Gastrocnemius medialis (tissue), 4 donors: ENCODE measurements around the gene XCL1. TPM values are rescaled to one million over a fixed set of nuclear protein-coding genes. Genes with fewer than 3 reads are reported as not detected.
"Not testable (repeated sequence)": the region's sequence is repeated elsewhere in the genome, so short reads cannot be mapped to it uniquely, and the experiment has no call there.

Experiments
- ATAC-seq, 2 donors: fragments of 150-250 bp; one replicate each; pipeline ENCODE4 v1.9.1; 2016
- DNase-seq, 2 donors: peaks; one replicate each; pipeline ENCODE4 v3.0.0-alpha.2; 2019
- H3K27ac ChIP-seq, 4 donors: fragments of 200-600 bp; sonication (generic); 1 replicate in 1 of 4; 2 replicates in 3 of 4; pipeline ENCODE4 v1.5.1; 2016 to 2018; ENCODE audit warnings: mild to moderate bottlenecking in 2 of 4, moderate library complexity in 1 of 4
- H3K27me3 ChIP-seq, 3 donors: fragments of 200-600 bp; sonication (generic) in 2 of 3; 1 replicate in 1 of 3; 2 replicates in 2 of 3; pipeline versions ENCODE4 v1.5.1 to v1.6.0; 2016 to 2019; ENCODE audit warnings: mild to moderate bottlenecking in 1 of 3, moderate library complexity in 1 of 3
- H3K36me3 ChIP-seq, 2 donors: fragments of 200-600 bp; sonication (generic) in 1 of 2; one replicate each; pipeline ENCODE4 v1.5.1; 2017 to 2018
- H3K4me1 ChIP-seq, 2 donors: fragments of 200-600 bp; sonication (generic) in 1 of 2; one replicate each; pipeline ENCODE4 v1.5.1; 2016 to 2017; ENCODE audit warnings: mild to moderate bottlenecking in 2 of 2
- H3K4me3 ChIP-seq, 4 donors: fragments of 200-600 bp; sonication (generic) in 3 of 4; 1 replicate in 1 of 4; 2 replicates in 3 of 4; pipeline ENCODE4 v1.5.1; 2016 to 2019; ENCODE audit warnings: mild to moderate bottlenecking in 2 of 4
- H3K9me3 ChIP-seq, 3 donors: fragments of 200-600 bp; sonication (generic) in 2 of 3; 1 replicate in 1 of 3; 2 replicates in 2 of 3; pipeline ENCODE4 v1.5.1; 2016 to 2019
- POLR2A ChIP-seq, 2 donors: fragments of 450-650 bp; IDR thresholded peaks; one replicate each; pipeline ENCODE4 v1.6.1; 2017; ENCODE audit warnings: antibody characterized with exemption in 2 of 2, mild to moderate bottlenecking in 2 of 2, moderate library complexity in 2 of 2
- in situ Hi-C, 4 donors: fragments of 200-750 bp; cut with MboI; loops; one replicate each; pipeline versions ENCODE4 v1.15.0 to v1.8.0; 2017; ENCODE audit warnings: low sequenced_read_pairs in 4 of 4
- intact Hi-C: fragments of 100-400 bp; cut with DNase I; formaldehyde crosslinking; loops from one replicate; pipeline ENCODE4 v1.15.1; 2023; ENCODE audit warnings: low total_unique reads
- total RNA-seq, 4 donors: library from RNA; depleted of rRNA; stranded (reverse); fragments of >200 nt; gene quantifications; one replicate each; pipeline versions ENCODE4 v1.1.0 to v1.2.3, GENCODE V29; 2016
- TF ChIP-seq, protein P1 (sequence below), 5 experiments: fragments of 450-650 bp in 3 of 5; fragments of 200-600 bp in 2 of 5; sonication (generic) in 2 of 5; IDR thresholded peaks in 4 of 5; conservative IDR thresholded peaks in 1 of 5; 1 replicate in 4 of 5; 2 replicates in 1 of 5; pipeline ENCODE4 v1.5.1; 2016 to 2019; ENCODE audit warnings: antibody characterized with exemption in 5 of 5, mild to moderate bottlenecking in 3 of 5, moderate library complexity in 3 of 5

Gene XCL1
- total RNA-seq, 4 donors from 2014 or later = not detected

GRCh38 chr1:168589167-168589566, 12.8 kb downstream of the XCL1 start:
- intact Hi-C loops (no loop called here), in situ Hi-C loops (loop anchor here in 2 of 4 donors (10.0 kb wide), 2 partner anchors 154 to 254 kb away; no protein-coding TSS in a partner anchor)
- no peak for ATAC-seq

DNA sequence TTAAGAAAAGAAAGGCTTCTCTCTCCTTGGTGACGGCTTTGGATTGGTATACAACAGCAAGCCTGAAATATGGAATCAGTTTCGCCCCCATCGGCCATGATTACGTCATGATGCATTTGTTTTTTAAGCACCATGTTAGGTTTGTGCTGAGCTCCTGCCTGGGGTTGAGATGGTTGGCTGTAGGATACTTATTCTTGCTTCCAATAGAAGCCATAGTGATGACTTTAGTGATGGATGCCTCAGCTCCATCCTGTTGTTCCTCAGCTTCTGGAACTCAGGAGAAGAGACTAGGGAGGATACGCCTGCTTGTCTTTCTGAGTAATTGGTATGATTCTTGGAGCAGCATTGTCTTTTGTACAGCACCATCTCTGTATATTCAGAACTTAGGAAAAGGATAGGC, 14.7 kb downstream of the XCL1 start:
- no peaks in the 10 kb centered on the region for H3K9me3 ChIP-seq
- ATAC-seq = no peak
- no peaks in the 10 kb centered on the region for H3K4me1 ChIP-seq
- no peaks in the 10 kb centered on the region for H3K36me3 ChIP-seq
- no peak overlapping the region for H3K4me3 ChIP-seq
- in situ Hi-C loops = no loop called here
- DNase-seq = no peak
- intact Hi-C loops = no loop called here
- no peaks in the 10 kb centered on the region for H3K27me3 ChIP-seq
- no peak overlapping the region for H3K27ac ChIP-seq
- TF ChIP-seq, protein P1, sequence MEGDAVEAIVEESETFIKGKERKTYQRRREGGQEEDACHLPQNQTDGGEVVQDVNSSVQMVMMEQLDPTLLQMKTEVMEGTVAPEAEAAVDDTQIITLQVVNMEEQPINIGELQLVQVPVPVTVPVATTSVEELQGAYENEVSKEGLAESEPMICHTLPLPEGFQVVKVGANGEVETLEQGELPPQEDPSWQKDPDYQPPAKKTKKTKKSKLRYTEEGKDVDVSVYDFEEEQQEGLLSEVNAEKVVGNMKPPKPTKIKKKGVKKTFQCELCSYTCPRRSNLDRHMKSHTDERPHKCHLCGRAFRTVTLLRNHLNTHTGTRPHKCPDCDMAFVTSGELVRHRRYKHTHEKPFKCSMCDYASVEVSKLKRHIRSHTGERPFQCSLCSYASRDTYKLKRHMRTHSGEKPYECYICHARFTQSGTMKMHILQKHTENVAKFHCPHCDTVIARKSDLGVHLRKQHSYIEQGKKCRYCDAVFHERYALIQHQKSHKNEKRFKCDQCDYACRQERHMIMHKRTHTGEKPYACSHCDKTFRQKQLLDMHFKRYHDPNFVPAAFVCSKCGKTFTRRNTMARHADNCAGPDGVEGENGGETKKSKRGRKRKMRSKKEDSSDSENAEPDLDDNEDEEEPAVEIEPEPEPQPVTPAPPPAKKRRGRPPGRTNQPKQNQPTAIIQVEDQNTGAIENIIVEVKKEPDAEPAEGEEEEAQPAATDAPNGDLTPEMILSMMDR (IDR thresholded peaks at IDR 0.05 in 4 of 5, conservative IDR thresholded peaks at IDR 0.05 in 1 of 5) = no peak
- no peak for TF ChIP-seq POLR2A (IDR thresholded peaks at IDR 0.05)

More at GRCh38 chr1:168589167-168589566, 12.8 kb downstream of the XCL1 start:
- H3K4me3 ChIP-seq = no peak overlapping the region
- H3K4me1 ChIP-seq = peaks cover 0 to 7% of the 10 kb centered on the region in 2 donors
- H3K27ac ChIP-seq = no peak overlapping the region
- DNase-seq = no peak
- TF ChIP-seq POLR2A (IDR thresholded peaks at IDR 0.05) = no peak
- TF ChIP-seq, protein P1 (IDR thresholded peaks at IDR 0.05 in 4 of 5, conservative IDR thresholded peaks at IDR 0.05 in 1 of 5) = no peak
- H3K27me3 ChIP-seq = no peaks in the 10 kb centered on the region
- H3K9me3 ChIP-seq = no peaks in the 10 kb centered on the region
- H3K36me3 ChIP-seq = no peaks in the 10 kb centered on the region

DNA sequence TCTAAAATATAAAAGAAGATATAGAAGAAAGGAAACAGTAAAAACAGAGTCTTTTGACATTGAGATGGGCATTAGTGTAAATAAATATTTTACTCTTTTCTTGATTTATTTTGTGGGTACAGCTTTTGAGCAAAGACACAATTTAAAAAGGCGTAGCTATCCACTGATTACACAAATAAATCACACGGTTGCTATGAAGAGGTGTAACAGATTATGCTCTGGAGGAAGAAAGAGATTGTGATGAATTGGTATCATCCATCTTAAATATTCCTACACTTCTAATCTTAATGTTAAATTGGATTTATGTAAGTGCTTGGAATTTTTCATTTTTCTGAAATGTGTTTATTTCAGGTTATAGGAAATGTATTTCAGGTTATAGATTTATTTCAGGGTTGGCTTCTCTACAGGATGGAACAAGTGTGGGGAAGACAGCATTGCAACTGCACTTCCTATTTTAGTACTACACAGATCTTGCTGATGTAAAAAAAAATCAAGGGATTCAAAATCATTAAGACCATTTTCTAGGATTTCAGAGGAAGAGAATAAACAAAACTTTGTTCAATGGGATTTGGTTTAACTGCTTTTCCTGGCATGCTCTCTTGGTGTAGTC, 15.3 kb downstream of the XCL1 start:
- Histone ChIP-seq H3K9me3 (no peaks in the 10 kb centered on the region), H3K27ac (no peak overlapping the region), H3K36me3 (no peaks in the 10 kb centered on the region), H3K27me3 (no peaks in the 10 kb centered on the region), H3K4me3 (no peak overlapping the region), H3K4me1 (no peaks in the 10 kb centered on the region)
- in situ Hi-C loops = no loop called here
- ATAC-seq (no peak), DNase-seq (no peak)
- intact Hi-C loops = no loop called here
- no peak for TF ChIP-seq POLR2A (IDR thresholded peaks at IDR 0.05)
- TF ChIP-seq, protein P1 (IDR thresholded peaks at IDR 0.05 in 4 of 5, conservative IDR thresholded peaks at IDR 0.05 in 1 of 5) = no peak

- H3K36me3 ChIP-seq, in situ Hi-C loops, H3K27me3 ChIP-seq, H3K9me3 ChIP-seq, H3K4me1 ChIP-seq, ATAC-seq, H3K4me3 ChIP-seq, H3K27ac ChIP-seq, DNase-seq, intact Hi-C loops: not testable (repeated sequence)
Measured at GRCh38 chr1:168595403-168595802, 19.0 kb downstream of the XCL1 start.

- in situ Hi-C loops (no loop called here), intact Hi-C loops (no loop called here)
- Histone ChIP-seq H3K4me1 (no peaks in the 10 kb centered on the region), H3K27ac (no peak overlapping the region), H3K9me3 (no peaks in the 10 kb centered on the region), H3K27me3 (no peaks in the 10 kb centered on the region), H3K4me3 (no peak overlapping the region), H3K36me3 (no peaks in the 10 kb centered on the region)
- ATAC-seq = no peak
- TF ChIP-seq, protein P1 (IDR thresholded peaks at IDR 0.05 in 4 of 5, conservative IDR thresholded peaks at IDR 0.05 in 1 of 5) = no peak
- TF ChIP-seq POLR2A (IDR thresholded peaks at IDR 0.05) = no peak
- DNase-seq = no peak
Measured at GRCh38 chr1:168598125-168598524, 21.7 kb downstream of the XCL1 start.
